Gastrocnemius medialis (tissue), 4 donors: ENCODE data around the gene DEPDC1B. TPM values are rescaled to one million over a fixed set of nuclear protein-coding genes. Genes with fewer than 3 reads are reported as not detected.

ENCODE experiments used
- ATAC-seq, 2 donors: fragments of 150-250 bp; one replicate each; pipeline ENCODE4 v1.9.1; 2016
- DNase-seq, 2 donors: peaks; one replicate each; pipeline ENCODE4 v3.0.0-alpha.2; 2019
- H3K27ac ChIP-seq, 4 donors: fragments of 200-600 bp; sonication (generic); 1 replicate in 1 of 4; 2 replicates in 3 of 4; pipeline ENCODE4 v1.5.1; 2016 to 2018; ENCODE audit warnings: mild to moderate bottlenecking in 2 of 4, moderate library complexity in 1 of 4
- H3K27me3 ChIP-seq, 3 donors: fragments of 200-600 bp; sonication (generic) in 2 of 3; 1 replicate in 1 of 3; 2 replicates in 2 of 3; pipeline versions ENCODE4 v1.5.1 to v1.6.0; 2016 to 2019; ENCODE audit warnings: mild to moderate bottlenecking in 1 of 3, moderate library complexity in 1 of 3
- H3K36me3 ChIP-seq, 2 donors: fragments of 200-600 bp; sonication (generic) in 1 of 2; one replicate each; pipeline ENCODE4 v1.5.1; 2017 to 2018
- H3K4me1 ChIP-seq, 2 donors: fragments of 200-600 bp; sonication (generic) in 1 of 2; one replicate each; pipeline ENCODE4 v1.5.1; 2016 to 2017; ENCODE audit warnings: mild to moderate bottlenecking in 2 of 2
- H3K4me3 ChIP-seq, 4 donors: fragments of 200-600 bp; sonication (generic) in 3 of 4; 1 replicate in 1 of 4; 2 replicates in 3 of 4; pipeline ENCODE4 v1.5.1; 2016 to 2019; ENCODE audit warnings: mild to moderate bottlenecking in 2 of 4
- H3K9me3 ChIP-seq, 3 donors: fragments of 200-600 bp; sonication (generic) in 2 of 3; 1 replicate in 1 of 3; 2 replicates in 2 of 3; pipeline ENCODE4 v1.5.1; 2016 to 2019
- POLR2A ChIP-seq, 2 donors: fragments of 450-650 bp; IDR thresholded peaks; one replicate each; pipeline ENCODE4 v1.6.1; 2017; ENCODE audit warnings: antibody characterized with exemption in 2 of 2, mild to moderate bottlenecking in 2 of 2, moderate library complexity in 2 of 2
- in situ Hi-C, 4 donors: fragments of 200-750 bp; cut with MboI; loops; one replicate each; pipeline versions ENCODE4 v1.15.0 to v1.8.0; 2017; ENCODE audit warnings: low sequenced_read_pairs in 4 of 4
- intact Hi-C: fragments of 100-400 bp; cut with DNase I; formaldehyde crosslinking; loops from one replicate; pipeline ENCODE4 v1.15.1; 2023; ENCODE audit warnings: low total_unique reads
- total RNA-seq, 4 donors: library from RNA; depleted of rRNA; stranded (reverse); fragments of >200 nt; gene quantifications; one replicate each; pipeline versions ENCODE4 v1.1.0 to v1.2.3, GENCODE V29; 2016
- TF ChIP-seq, protein P1 (sequence below), 5 experiments: fragments of 450-650 bp in 3 of 5; fragments of 200-600 bp in 2 of 5; sonication (generic) in 2 of 5; IDR thresholded peaks in 4 of 5; conservative IDR thresholded peaks in 1 of 5; 1 replicate in 4 of 5; 2 replicates in 1 of 5; pipeline ENCODE4 v1.5.1; 2016 to 2019; ENCODE audit warnings: antibody characterized with exemption in 5 of 5, mild to moderate bottlenecking in 3 of 5, moderate library complexity in 3 of 5

Gene DEPDC1B
- total RNA-seq, 4 donors from 2014 or later, result 0.42 TPM; not detected in 3

DNA sequence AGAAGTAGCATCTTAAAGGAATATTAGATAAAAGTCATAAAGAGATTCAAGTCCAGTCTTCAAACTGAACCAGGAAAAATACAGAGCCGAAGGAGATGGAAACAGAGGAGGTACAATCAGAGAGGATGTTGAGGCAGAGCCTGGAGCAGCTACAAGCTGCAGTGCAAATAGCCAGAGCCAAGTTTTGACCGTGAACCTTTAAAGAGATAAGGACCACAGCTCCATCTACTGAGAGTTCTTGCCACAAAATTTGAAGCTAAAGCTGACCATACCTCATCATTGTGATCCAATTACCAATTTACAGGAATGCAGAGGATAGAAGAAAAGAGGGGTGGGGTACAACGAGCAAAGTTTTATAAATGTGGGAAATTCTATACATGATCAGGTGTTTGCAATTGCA lies 10.4 kb upstream of the DEPDC1B start:
- TF ChIP-seq POLR2A (IDR thresholded peaks at IDR 0.05), result no peak
- TF ChIP-seq, protein P1, sequence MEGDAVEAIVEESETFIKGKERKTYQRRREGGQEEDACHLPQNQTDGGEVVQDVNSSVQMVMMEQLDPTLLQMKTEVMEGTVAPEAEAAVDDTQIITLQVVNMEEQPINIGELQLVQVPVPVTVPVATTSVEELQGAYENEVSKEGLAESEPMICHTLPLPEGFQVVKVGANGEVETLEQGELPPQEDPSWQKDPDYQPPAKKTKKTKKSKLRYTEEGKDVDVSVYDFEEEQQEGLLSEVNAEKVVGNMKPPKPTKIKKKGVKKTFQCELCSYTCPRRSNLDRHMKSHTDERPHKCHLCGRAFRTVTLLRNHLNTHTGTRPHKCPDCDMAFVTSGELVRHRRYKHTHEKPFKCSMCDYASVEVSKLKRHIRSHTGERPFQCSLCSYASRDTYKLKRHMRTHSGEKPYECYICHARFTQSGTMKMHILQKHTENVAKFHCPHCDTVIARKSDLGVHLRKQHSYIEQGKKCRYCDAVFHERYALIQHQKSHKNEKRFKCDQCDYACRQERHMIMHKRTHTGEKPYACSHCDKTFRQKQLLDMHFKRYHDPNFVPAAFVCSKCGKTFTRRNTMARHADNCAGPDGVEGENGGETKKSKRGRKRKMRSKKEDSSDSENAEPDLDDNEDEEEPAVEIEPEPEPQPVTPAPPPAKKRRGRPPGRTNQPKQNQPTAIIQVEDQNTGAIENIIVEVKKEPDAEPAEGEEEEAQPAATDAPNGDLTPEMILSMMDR (IDR thresholded peaks at IDR 0.05 in 4 of 5, conservative IDR thresholded peaks at IDR 0.05 in 1 of 5), result no peak
- DNase-seq (no peak), ATAC-seq (no peak)
- H3K27ac ChIP-seq, result no peak overlapping the region
- no peaks in the 10 kb centered on the region for H3K36me3 ChIP-seq
- no peaks in the 10 kb centered on the region for H3K27me3 ChIP-seq
- no peaks in the 10 kb centered on the region for H3K4me1 ChIP-seq
- no peaks in the 10 kb centered on the region for H3K9me3 ChIP-seq
- no peak overlapping the region for H3K4me3 ChIP-seq
- in situ Hi-C loops (no loop called here), intact Hi-C loops (no loop called here)

DNA sequence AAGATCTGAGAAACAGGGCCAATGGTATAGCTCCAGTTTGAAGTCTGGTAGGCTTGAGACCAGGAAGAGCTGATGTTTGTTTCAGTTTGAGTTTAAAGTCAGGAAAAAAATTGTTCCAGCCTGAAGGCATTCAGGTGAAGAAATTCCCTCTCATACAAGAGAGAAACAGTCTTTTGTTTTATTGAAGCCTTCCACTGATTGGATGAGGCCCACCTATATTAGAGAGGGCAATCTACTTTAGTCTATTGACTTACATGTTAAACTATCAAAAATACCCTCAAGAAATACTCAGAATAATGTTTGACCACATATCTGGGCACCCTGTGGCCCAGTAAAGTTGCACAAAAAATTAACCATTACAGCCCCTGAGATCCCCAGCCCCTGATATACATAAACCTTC lies 5.2 kb upstream of the DEPDC1B start:
- in situ Hi-C loops (no loop called here), intact Hi-C loops (no loop called here)
- Histone ChIP-seq H3K9me3 (no peaks in the 10 kb centered on the region), H3K27ac (no peak overlapping the region), H3K36me3 (no peaks in the 10 kb centered on the region), H3K27me3 (no peaks in the 10 kb centered on the region), H3K4me3 (no peak overlapping the region), H3K4me1 (peaks cover 4 to 9% of the 10 kb centered on the region in 2 donors)
- DNase-seq (no peak), ATAC-seq (no peak)
- TF ChIP-seq POLR2A (IDR thresholded peaks at IDR 0.05), result no peak
- TF ChIP-seq, protein P1 (IDR thresholded peaks at IDR 0.05 in 4 of 5, conservative IDR thresholded peaks at IDR 0.05 in 1 of 5), result no peak

DNA sequence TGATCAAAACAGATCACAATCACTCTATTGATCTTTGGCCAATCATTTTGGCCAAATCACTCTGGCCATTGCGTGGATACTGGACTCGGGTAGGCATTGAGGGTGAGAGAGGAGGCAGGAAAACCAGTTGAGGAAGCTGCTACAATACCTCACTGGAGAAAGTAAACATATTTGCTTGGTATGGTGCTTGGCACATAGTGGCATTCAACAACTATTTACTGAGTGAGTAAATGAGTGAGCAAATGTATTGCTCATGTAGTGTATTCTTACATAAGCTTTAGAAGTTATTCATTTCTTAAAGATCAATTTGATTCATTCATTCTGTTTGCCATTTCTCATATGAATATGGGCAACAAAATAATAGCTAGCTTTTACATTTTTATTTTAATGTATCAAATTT lies 4.0 kb upstream of the DEPDC1B start:
- H3K27me3 ChIP-seq, result no peaks in the 10 kb centered on the region
- no peak overlapping the region for H3K27ac ChIP-seq
- H3K4me1 ChIP-seq, result peaks cover 9 to 12% of the 10 kb centered on the region in 2 donors
- H3K9me3 ChIP-seq, result no peaks in the 10 kb centered on the region
- ATAC-seq (no peak), DNase-seq (no peak)
- TF ChIP-seq POLR2A (IDR thresholded peaks at IDR 0.05), result no peak
- TF ChIP-seq, protein P1 (IDR thresholded peaks at IDR 0.05 in 4 of 5, conservative IDR thresholded peaks at IDR 0.05 in 1 of 5), result no peak
- intact Hi-C loops, result no loop called here
- H3K36me3 ChIP-seq, result no peaks in the 10 kb centered on the region
- in situ Hi-C loops, result no loop called here
- H3K4me3 ChIP-seq, result no peak overlapping the region

- in situ Hi-C loops, result no loop called here
- Histone ChIP-seq H3K4me1 (peaks cover 9 to 12% of the 10 kb centered on the region in 2 donors), H3K36me3 (no peaks in the 10 kb centered on the region), H3K27me3 (no peaks in the 10 kb centered on the region), H3K27ac (no peak overlapping the region), H3K9me3 (no peaks in the 10 kb centered on the region), H3K4me3 (peak overlapping the region in 1 of 4 donors; percentile 71)
- DNase-seq, result no peak
- TF ChIP-seq POLR2A (IDR thresholded peaks at IDR 0.05), result no peak
- TF ChIP-seq, protein P1 (IDR thresholded peaks at IDR 0.05 in 4 of 5, conservative IDR thresholded peaks at IDR 0.05 in 1 of 5), result no peak
- intact Hi-C loops, result no loop called here
- no peak for ATAC-seq
Measured at GRCh38 chr5:60701321-60701968, 1.5 kb upstream of the DEPDC1B start.

- DNase-seq (no peak), ATAC-seq (peak; percentile 67 to 76)
- peaks cover 9 to 12% of the 10 kb centered on the region in 2 donors for H3K4me1 ChIP-seq
- in situ Hi-C loops (no loop called here), intact Hi-C loops (no loop called here)
- H3K9me3 ChIP-seq, result no peaks in the 10 kb centered on the region
- peak overlapping the region; percentile 44 to 63 (median 54) for H3K27ac ChIP-seq
- H3K4me3 ChIP-seq, result peak overlapping the region; percentile 71 to 85 (median 80)
- no peaks in the 10 kb centered on the region for H3K36me3 ChIP-seq
- no peaks in the 10 kb centered on the region for H3K27me3 ChIP-seq
- TF ChIP-seq, protein P1 (IDR thresholded peaks at IDR 0.05 in 4 of 5, conservative IDR thresholded peaks at IDR 0.05 in 1 of 5), result no peak
- TF ChIP-seq POLR2A (IDR thresholded peaks at IDR 0.05), result no peak
Measured at GRCh38 chr5:60700416-60700757, 421 bp upstream of the DEPDC1B start.
